Kidney (tissue), 14 donors: ENCODE results near the gene RHOC. TPM values are rescaled to one million over a fixed set of nuclear protein-coding genes. Genes with fewer than 3 reads are reported as not detected.

Experiments used
- DNase-seq, 5 donors: peaks; one replicate each; pipeline ENCODE4 v3.0.0-alpha.2; 2013 to 2020
- FAIRE-seq: peaks from 2 replicates; lab custom pipeline; 2012; peaks lifted over from hg19 to GRCh38; lab: Jason Lieb, UNC
- H3K27ac ChIP-seq, 2 donors: one replicate each; pipeline ENCODE4 v1.7.0; 2013; ENCODE audit warnings: low read depth in 2 of 2, low read length in 2 of 2, inconsistent platforms in 1 of 2
- H3K27me3 ChIP-seq: one replicate; pipeline ENCODE4 v1.7.1; 2013; ENCODE audit warnings: low read length, inconsistent platforms; ENCODE audit not compliant: control insufficient read depth, insufficient read depth
- H3K36me3 ChIP-seq, 3 donors: one replicate each; pipeline versions ENCODE4 v1.7.0 to v1.7.1; 2013; ENCODE audit warnings: low read length in 3 of 3, control low read depth in 1 of 3, inconsistent platforms in 1 of 3; ENCODE audit not compliant: insufficient read depth in 3 of 3, control insufficient read depth in 2 of 3
- H3K4me1 ChIP-seq, 3 donors: one replicate each; pipeline versions ENCODE4 v1.7.0 to v1.7.1; 2013; ENCODE audit warnings: low read length in 3 of 3, inconsistent platforms in 1 of 3, low read depth in 1 of 3; ENCODE audit not compliant: control insufficient read depth in 2 of 3, insufficient read depth in 2 of 3
- H3K4me3 ChIP-seq, 3 donors: one replicate each; pipeline versions ENCODE4 v1.7.0 to v1.8.1; 2013; ENCODE audit warnings: low read length in 3 of 3, control low read depth in 1 of 3, inconsistent platforms in 1 of 3
- H3K9ac ChIP-seq, 3 donors: one replicate each; pipeline versions ENCODE4 v1.7.0 to v1.7.1; 2013; ENCODE audit warnings: low read length in 3 of 3, control low read depth in 1 of 3, inconsistent platforms in 1 of 3
- H3K9me3 ChIP-seq, 3 donors: one replicate each; pipeline versions ENCODE4 v1.7.0 to v1.7.1; 2013; ENCODE audit warnings: low read length in 3 of 3, control low read depth in 1 of 3, inconsistent platforms in 1 of 3; ENCODE audit not compliant: control insufficient read depth in 2 of 3, insufficient read depth in 1 of 3
- intact Hi-C: fragments of 100-400 bp; cut with DNase I; formaldehyde crosslinking; loops from one replicate; pipeline ENCODE4 v1.11.1; 2022
- polyA plus RNA-seq: library from polyadenylated mRNA; stranded (reverse); fragments of 350-450 nt; fragmentation: Illumina TruSeq; extraction: RNeasy Lipid Tissue Mini Kit (QIAGEN cat#74804); gene quantifications from one replicate; pipeline ENCODE4 v1.2.3, GENCODE V29; 2014; ENCODE audit warnings: low read depth, low replicate concordance; ENCODE audit not compliant: insufficient read depth
- total RNA-seq: library from RNA; stranded (reverse); fragmentation: NEBNext Ultra II Directional; extraction: Animal tissue kit (Norgen Biotek cat#: 25700); gene quantifications from one replicate; pipeline ENCODE4 v1.2.1, GENCODE V29; 2021
- TF ChIP-seq, protein P1 (sequence below): IDR thresholded peaks from 3 replicates; pipeline ENCODE4 v1.5.1; 2012; ENCODE audit warnings: mild to moderate bottlenecking, moderate library complexity, borderline replicate concordance; ENCODE audit not compliant: insufficient read depth; ENCODE audit errors: extremely low read depth
- donor health status: control.
- donor health status: control.
- donor health status: control.
- donor health status: control.
- donor health status: control.
- donor health status: DM: yes; HTN: yes; CAD: no.
- donor health status: Normal renal cell carcinoma (clear cell type).

RHOC gene
- total and polyA plus RNA-seq, 2 donors from 2014 or later, result 270 to 501 TPM

DNA sequence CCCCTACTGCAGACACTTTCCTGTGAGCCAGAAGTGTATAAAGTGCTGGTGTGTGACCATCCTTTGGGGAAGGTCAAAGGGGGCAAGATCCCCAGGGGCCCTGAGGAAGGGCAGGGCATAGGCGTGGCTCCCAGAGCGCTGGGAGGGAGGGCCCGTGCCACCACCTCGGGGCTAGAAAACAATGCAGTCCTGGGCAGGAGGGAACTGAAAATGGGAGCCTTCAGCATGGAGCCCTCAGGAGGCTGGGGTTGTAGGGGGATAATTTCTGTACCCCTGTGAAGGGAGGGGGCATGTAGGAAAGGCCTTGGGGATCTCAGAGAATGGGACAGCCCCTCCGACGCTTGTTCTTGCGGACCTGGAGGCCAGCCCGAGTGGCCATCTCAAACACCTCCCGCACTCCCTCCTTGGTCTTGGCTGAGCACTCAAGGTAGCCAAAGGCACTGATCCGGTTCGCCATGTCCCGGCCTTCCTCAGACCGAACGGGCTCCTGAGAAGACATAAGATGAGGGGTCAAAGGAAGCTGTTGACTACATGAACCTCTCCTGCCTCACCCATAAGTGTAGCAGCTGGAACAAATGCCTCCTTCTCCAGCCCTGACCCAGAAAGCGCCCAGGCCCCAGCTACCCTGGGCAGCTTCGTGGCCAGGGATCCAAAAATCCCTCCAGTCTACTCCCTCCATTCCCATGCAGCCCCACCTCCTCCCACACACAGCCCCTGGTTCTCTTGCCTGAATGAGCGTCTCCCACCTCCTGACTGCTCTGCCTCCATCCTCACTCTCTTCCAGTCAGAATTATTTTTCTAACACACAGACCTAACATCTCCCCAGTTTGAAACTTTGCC, 5.5 kb downstream of the RHOC start:
- Histone ChIP-seq H3K4me3 (no peak overlapping the region), H3K27ac (peak overlapping the region; percentile 85 to 92), H3K36me3 (peaks cover 0 to 34% (median 7%) of the 10 kb centered on the region in 3 donors), H3K27me3 (no peaks in the 10 kb centered on the region), H3K4me1 (peaks cover 0 to 70% (median 57%) of the 10 kb centered on the region in 3 donors), H3K9ac (peak overlapping the region in 2 of 3 donors; percentile 8 to 59), H3K9me3 (no peaks in the 10 kb centered on the region)
- DNase-seq (peak in 1 of 5 donors; percentile 82), FAIRE-seq (no peak)
- intact Hi-C loops, result no loop called here
- TF ChIP-seq, protein P1, sequence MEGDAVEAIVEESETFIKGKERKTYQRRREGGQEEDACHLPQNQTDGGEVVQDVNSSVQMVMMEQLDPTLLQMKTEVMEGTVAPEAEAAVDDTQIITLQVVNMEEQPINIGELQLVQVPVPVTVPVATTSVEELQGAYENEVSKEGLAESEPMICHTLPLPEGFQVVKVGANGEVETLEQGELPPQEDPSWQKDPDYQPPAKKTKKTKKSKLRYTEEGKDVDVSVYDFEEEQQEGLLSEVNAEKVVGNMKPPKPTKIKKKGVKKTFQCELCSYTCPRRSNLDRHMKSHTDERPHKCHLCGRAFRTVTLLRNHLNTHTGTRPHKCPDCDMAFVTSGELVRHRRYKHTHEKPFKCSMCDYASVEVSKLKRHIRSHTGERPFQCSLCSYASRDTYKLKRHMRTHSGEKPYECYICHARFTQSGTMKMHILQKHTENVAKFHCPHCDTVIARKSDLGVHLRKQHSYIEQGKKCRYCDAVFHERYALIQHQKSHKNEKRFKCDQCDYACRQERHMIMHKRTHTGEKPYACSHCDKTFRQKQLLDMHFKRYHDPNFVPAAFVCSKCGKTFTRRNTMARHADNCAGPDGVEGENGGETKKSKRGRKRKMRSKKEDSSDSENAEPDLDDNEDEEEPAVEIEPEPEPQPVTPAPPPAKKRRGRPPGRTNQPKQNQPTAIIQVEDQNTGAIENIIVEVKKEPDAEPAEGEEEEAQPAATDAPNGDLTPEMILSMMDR, result no peak

DNA sequence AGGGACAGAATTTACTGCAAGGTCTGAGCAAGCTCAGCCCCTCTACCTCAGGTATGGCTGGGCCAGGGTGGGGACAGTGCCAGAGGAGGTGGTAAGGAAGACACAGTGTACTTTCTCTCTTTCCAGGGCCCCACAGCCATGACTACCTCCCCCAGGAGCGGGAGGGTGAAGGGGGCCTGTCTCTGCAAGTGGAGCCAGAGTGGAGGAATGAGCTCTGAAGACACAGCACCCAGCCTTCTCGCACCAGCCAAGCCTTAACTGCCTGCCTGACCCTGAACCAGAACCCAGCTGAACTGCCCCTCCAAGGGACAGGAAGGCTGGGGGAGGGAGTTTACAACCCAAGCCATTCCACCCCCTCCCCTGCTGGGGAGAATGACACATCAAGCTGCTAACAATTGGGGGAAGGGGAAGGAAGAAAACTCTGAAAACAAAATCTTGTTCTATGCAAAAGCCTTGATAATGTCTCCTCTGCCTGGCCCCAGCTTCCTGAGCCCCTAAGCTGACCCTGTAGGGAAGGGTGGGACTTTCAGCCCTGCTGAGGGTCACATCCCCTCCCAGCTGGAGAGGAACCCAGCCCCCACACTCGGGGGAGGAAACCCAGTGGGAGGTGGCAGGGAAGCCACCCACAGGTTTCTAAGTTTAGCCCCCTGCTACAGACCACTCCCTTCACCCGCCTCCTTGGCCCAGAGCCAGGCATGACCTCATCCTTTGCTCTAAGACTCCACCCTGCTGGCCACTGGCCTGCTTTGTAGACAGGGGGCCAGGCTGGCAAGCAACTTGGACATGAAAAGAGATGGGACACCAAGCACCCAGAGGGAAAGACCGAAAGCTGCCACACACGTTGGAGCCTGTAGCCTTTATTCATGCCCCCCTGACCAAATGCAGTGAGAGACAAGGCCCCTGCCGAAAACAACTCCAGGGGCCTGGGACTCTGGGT, 6.4 kb downstream of the RHOC start:
- peaks cover 0 to 68% (median 54%) of the 10 kb centered on the region in 3 donors for H3K4me1 ChIP-seq
- TF ChIP-seq, protein P1, result no peak
- H3K27me3 ChIP-seq, result no peaks in the 10 kb centered on the region
- H3K36me3 ChIP-seq, result peaks cover 0 to 39% (median 7%) of the 10 kb centered on the region in 3 donors
- peak; percentile 93 to 99 (median 96) for DNase-seq
- H3K4me3 ChIP-seq, result no peak overlapping the region
- H3K9me3 ChIP-seq, result no peaks in the 10 kb centered on the region
- no peak for FAIRE-seq
- peak overlapping the region; percentile 85 to 92 for H3K27ac ChIP-seq
- H3K9ac ChIP-seq, result peak overlapping the region in 2 of 3 donors; percentile 8 to 59
- intact Hi-C loops, result no loop called here

DNA sequence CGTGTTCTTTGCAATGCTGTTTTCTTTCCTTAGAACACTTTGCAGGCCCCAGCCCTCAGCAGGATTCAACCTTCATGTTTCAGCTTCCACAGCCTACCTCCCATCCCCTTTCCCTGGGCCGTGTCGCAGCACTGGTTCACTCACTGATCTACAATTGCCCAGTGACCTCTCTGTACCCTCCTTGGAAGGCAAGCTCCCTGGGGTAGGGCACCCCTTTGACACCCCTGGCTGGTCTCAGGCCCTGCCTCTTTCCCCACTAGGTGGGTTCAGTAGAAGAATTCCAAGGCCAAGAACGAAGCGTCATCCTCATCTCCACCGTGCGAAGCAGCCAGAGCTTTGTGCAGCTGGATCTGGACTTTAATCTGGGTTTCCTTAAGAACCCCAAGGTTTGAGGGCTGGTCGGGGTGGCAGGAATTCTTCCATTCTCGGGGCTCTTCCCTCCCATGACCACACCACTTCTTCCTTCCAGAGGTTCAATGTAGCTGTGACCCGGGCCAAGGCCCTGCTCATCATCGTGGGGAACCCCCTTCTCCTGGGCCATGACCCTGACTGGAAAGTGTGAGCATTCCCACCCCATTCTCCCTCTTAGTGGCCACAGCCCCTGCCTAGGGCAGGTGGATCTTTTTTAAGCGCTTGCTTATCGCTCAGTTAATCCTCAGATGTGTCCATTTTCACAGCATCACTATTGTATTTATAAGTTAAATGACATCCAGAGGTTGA, 7.3 kb downstream of the RHOC start:
- H3K36me3 ChIP-seq, result peaks cover 0 to 47% (median 14%) of the 10 kb centered on the region in 3 donors
- peak overlapping the region; percentile 85 to 92 for H3K27ac ChIP-seq
- DNase-seq, result no peak
- intact Hi-C loops, result no loop called here
- TF ChIP-seq, protein P1, result no peak
- peak overlapping the region in 1 of 3 donors; percentile 67 for H3K9ac ChIP-seq
- no peak overlapping the region for H3K4me3 ChIP-seq
- FAIRE-seq, result no peak
- no peaks in the 10 kb centered on the region for H3K27me3 ChIP-seq
- H3K9me3 ChIP-seq, result no peaks in the 10 kb centered on the region
- peaks cover 0 to 61% (median 49%) of the 10 kb centered on the region in 3 donors for H3K4me1 ChIP-seq
